ENCODE results near the gene FMO1. TPM values are rescaled to one million over a fixed set of nuclear protein-coding genes. Genes with fewer than 3 reads are reported as not detected.

FMO1 gene
- not detected for total RNA-seq

- TF ChIP-seq, protein P1, sequence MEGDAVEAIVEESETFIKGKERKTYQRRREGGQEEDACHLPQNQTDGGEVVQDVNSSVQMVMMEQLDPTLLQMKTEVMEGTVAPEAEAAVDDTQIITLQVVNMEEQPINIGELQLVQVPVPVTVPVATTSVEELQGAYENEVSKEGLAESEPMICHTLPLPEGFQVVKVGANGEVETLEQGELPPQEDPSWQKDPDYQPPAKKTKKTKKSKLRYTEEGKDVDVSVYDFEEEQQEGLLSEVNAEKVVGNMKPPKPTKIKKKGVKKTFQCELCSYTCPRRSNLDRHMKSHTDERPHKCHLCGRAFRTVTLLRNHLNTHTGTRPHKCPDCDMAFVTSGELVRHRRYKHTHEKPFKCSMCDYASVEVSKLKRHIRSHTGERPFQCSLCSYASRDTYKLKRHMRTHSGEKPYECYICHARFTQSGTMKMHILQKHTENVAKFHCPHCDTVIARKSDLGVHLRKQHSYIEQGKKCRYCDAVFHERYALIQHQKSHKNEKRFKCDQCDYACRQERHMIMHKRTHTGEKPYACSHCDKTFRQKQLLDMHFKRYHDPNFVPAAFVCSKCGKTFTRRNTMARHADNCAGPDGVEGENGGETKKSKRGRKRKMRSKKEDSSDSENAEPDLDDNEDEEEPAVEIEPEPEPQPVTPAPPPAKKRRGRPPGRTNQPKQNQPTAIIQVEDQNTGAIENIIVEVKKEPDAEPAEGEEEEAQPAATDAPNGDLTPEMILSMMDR (IDR thresholded peaks at IDR 0.05) = no peak
- Mint-ChIP-seq H3K9me3 (no peaks in the 10 kb centered on the region), H3K27me3 (peaks cover 39% of the 10 kb centered on the region), H3K27ac (no peak within 1 kb of the TSS), H3K36me3 (ENCODE audit: low read depth) (no peaks in the 10 kb centered on the region), H3K4me3 (no peak within 1 kb of the TSS), H3K4me1 (ENCODE audit: low read depth) (peaks cover 9% of the 10 kb centered on the region)
- CTCF ChIA-PET = interaction anchor here (7.6 kb wide), 1 partner anchor 64 kb away, joined by 71 read pairs; the partner anchor contains the start of gene FMO4
- DNase-seq = no peak
- intact Hi-C loops (cut with micrococcal nuclease) = no loop called here
- ATAC-seq = no peak
- POLR2A ChIA-PET = no interaction called here
Measured at GRCh38 chr1:171248302-171248701, at the start of gene FMO1. Gene FMO1 (plus strand): TSS chr1:171248494. CDS start chr1:171258088, 9,594 bp downstream.

DNA sequence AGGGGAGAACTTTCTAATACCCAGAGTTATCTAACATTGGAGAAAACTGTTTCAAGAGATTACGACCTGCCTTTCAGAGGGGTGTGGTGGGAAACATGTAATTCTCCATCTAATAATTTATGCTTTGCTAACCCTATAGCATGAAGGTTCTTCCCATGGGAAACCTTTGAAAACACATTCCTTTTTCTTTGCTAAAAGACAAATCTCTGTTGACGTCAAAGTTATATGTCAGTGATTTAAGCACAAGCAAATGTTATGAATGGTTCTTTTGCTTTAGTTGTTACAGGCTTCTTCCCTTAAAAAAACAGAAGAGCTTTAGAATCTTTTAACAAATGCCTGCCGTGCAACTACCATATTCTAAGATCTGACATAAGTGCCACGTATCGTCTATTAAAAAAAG lies 44.0 kb upstream of the FMO1 start:
- ChIA-PET POLR2A (no interaction called here), CTCF (no interaction called here)
- no peak for ATAC-seq
- H3K9me3 Mint-ChIP-seq = no peaks in the 10 kb centered on the region
- no peak overlapping the region for H3K27ac Mint-ChIP-seq
- no peaks in the 10 kb centered on the region for H3K4me1 Mint-ChIP-seq (ENCODE audit: low read depth)
- peaks cover 18% of the 10 kb centered on the region for H3K27me3 Mint-ChIP-seq
- TF ChIP-seq, protein P1 (IDR thresholded peaks at IDR 0.05) = no peak
- no peak for DNase-seq
- intact Hi-C loops (cut with micrococcal nuclease) = no loop called here
- H3K36me3 Mint-ChIP-seq (ENCODE audit: low read depth) = no peaks in the 10 kb centered on the region
- H3K4me3 Mint-ChIP-seq = no peak overlapping the region

GRCh38 chr1:171206204-171206977 lies 41.9 kb upstream of the FMO1 start:
- H3K36me3 Mint-ChIP-seq (ENCODE audit: low read depth) = no peaks in the 10 kb centered on the region
- no peak for DNase-seq
- intact Hi-C loops (cut with micrococcal nuclease) = no loop called here
- ATAC-seq = no peak
- CTCF ChIA-PET = interaction anchor here (0.9 kb wide), 1 partner anchor 20 kb away, joined by 4 read pairs; no protein-coding TSS in a partner anchor
- TF ChIP-seq, protein P1 (IDR thresholded peaks at IDR 0.05) = no peak
- H3K4me3 Mint-ChIP-seq = no peak overlapping the region
- no peaks in the 10 kb centered on the region for H3K4me1 Mint-ChIP-seq (ENCODE audit: low read depth)
- H3K27ac Mint-ChIP-seq = no peak overlapping the region
- H3K9me3 Mint-ChIP-seq = no peaks in the 10 kb centered on the region
- H3K27me3 Mint-ChIP-seq = peaks cover 18% of the 10 kb centered on the region
- POLR2A ChIA-PET = no interaction called here

- Mint-ChIP-seq H3K36me3 (ENCODE audit: low read depth) (no peaks in the 10 kb centered on the region), H3K9me3 (no peaks in the 10 kb centered on the region), H3K4me3 (no peak overlapping the region), H3K27me3 (peaks cover 18% of the 10 kb centered on the region), H3K27ac (no peak overlapping the region), H3K4me1 (ENCODE audit: low read depth) (no peaks in the 10 kb centered on the region)
- DNase-seq (no peak), ATAC-seq (no peak)
- CTCF ChIA-PET = no interaction called here
- intact Hi-C loops (cut with micrococcal nuclease) = no loop called here
- POLR2A ChIA-PET = no interaction called here
- TF ChIP-seq, protein P1 (IDR thresholded peaks at IDR 0.05) = no peak
Measured at GRCh38 chr1:171206978-171207355, 41.3 kb upstream of the FMO1 start.

DNA sequence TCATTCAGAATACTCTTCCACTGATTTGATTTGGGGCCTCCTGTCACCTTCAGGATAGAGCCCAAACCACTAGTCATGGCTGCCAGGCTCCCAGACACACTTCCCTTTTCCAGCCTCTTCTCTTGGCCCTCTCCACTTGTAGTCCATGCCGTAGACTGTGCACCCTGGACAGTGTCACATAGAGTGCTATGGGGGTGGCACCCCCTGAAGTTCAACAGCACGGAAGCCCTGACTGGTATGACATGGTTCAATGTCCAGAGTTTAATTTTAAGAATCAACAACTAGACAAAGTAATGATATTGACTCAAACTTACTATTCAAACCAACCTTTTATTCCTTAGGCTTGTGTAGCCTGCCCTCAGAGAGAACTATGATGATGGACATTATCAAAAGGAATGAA lies 40.9 kb upstream of the FMO1 start:
- peaks cover 18% of the 10 kb centered on the region for H3K27me3 Mint-ChIP-seq
- no peaks in the 10 kb centered on the region for H3K4me1 Mint-ChIP-seq (ENCODE audit: low read depth)
- no peaks in the 10 kb centered on the region for H3K36me3 Mint-ChIP-seq (ENCODE audit: low read depth)
- ATAC-seq (no peak), DNase-seq (no peak)
- no peak overlapping the region for H3K27ac Mint-ChIP-seq
- no peak overlapping the region for H3K4me3 Mint-ChIP-seq
- H3K9me3 Mint-ChIP-seq = no peaks in the 10 kb centered on the region
- ChIA-PET POLR2A (no interaction called here), CTCF (no interaction called here)
- TF ChIP-seq, protein P1 (IDR thresholded peaks at IDR 0.05) = no peak
- intact Hi-C loops (cut with micrococcal nuclease) = no loop called here

All from activated CD8-positive, alpha-beta T cell treated with anti-CD3 and anti-CD28 coated beads for 36 hours (primary cell).